ENCODE measurements around the gene HOXD11. TPM values are rescaled to one million over a fixed set of nuclear protein-coding genes. Genes with fewer than 3 reads are reported as not detected.

HOXD11 gene
- total RNA-seq, 1 donor from 2014 or later: not detected

DNA sequence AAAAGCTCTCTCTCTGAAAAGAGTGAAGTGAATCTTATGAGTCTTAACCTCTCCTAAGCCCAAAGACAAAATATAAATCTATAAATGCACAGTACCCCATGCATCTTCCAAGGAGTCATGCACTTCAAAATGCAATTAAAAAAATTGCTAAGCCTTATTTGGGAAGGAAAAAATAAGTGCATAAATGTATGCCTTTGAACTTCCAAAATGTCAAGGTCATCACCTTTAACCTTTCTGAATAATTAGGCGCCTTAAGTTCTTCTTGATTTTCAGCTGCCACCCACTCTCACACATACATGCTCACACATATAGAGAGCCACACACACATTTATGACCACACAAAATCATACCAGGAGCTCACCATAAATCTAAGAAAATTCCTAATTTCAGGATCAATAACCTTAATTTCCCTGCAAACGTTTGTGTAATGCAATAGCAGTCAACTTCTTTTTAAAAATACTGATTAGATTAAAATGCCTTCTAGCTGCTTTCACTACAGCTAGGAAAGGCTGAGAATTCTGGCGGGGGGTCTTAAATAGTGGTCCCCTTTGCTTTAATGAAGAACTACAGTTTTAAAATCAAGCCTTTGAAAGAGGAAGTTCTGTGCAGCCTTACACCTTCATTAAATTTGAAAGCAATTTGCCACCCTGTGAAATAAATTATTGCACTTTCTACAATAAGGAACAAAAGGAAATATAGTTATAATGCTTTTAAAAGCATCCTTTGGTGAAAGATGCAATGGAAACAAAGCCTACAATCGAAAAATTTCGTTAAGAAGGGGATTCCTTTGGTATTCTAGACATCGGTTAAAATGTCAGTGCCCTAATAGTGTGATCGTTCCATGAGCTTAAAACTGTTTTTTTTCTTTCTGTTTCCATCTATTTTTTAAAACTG lies 3.6 kb downstream of the HOXD11 start:
- no peak for TF ChIP-seq CTCF (IDR thresholded peaks at IDR 0.05)
- no peaks in the 10 kb centered on the region for H3K9me3 Mint-ChIP-seq (ENCODE audit: low read depth)
- no peak for DNase-seq (ENCODE audit: low spot score)
- peaks cover 3% of the 10 kb centered on the region for H3K36me3 Mint-ChIP-seq (ENCODE audit: low read depth)
- peaks cover 81% of the 10 kb centered on the region for H3K27me3 Mint-ChIP-seq (ENCODE audit: low read depth)
- H3K4me3 Mint-ChIP-seq (ENCODE audit: unreplicated experiment): no peak overlapping the region
- peaks cover 22% of the 10 kb centered on the region for H3K4me1 Mint-ChIP-seq (ENCODE audit: low read depth)
- H3K27ac Mint-ChIP-seq (ENCODE audit: unreplicated experiment): no peak overlapping the region

DNA sequence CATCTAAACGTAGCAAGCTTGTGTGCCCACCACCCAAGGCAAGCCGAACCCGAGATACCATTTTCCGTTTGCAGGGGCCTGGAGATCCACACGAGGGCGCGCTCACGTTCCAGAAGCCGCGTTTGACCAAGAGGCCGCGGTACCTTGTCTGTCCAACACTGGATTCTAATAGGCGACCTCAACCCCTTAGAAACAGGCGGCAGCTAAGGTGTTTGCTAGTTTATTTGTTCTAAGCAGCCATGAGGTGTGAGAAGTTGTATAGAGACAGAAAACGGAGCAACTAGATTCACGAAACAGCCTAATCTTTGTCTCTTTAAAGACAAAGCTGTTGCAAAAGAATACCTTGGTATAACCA lies 4.2 kb downstream of the HOXD11 start:
- peaks cover 1% of the 10 kb centered on the region for H3K36me3 Mint-ChIP-seq (ENCODE audit: low read depth)
- H3K4me3 Mint-ChIP-seq (ENCODE audit: unreplicated experiment): no peak overlapping the region
- H3K27me3 Mint-ChIP-seq (ENCODE audit: low read depth): peaks cover 80% of the 10 kb centered on the region
- no peak overlapping the region for H3K27ac Mint-ChIP-seq (ENCODE audit: unreplicated experiment)
- no peaks in the 10 kb centered on the region for H3K9me3 Mint-ChIP-seq (ENCODE audit: low read depth)
- peak; percentile 77 for TF ChIP-seq CTCF (IDR thresholded peaks at IDR 0.05)
- no peak for DNase-seq (ENCODE audit: low spot score)
- peaks cover 17% of the 10 kb centered on the region for H3K4me1 Mint-ChIP-seq (ENCODE audit: low read depth)

DNA sequence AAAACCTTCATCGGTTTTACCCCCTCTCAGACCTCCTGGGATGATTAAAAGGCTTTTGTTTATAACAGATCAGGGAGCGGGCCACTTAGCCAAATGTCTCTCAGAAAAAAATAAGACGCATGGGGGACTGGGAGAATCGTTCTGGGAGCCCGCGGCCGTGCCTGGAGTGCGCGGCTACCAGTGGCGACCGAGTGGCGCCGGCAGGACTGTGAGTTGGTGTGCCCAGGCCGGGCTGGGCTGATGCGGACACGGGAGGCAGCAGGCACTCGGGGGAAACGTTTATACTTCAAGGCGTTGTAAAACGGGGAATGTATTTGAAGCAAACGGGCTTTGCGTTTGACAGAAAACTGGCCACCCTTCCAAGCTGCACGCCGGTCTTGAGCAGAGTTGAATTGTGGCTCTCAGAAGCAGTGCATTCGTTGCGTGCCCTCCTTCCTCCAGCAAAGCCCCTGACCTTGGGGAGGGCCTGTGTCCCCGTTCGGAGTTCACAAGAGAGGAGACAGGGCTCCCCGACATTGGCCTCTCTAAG lies 4.8 kb downstream of the HOXD11 start:
- H3K27ac Mint-ChIP-seq (ENCODE audit: unreplicated experiment): no peak overlapping the region
- no peaks in the 10 kb centered on the region for H3K36me3 Mint-ChIP-seq (ENCODE audit: low read depth)
- peaks cover 3% of the 10 kb centered on the region for H3K9me3 Mint-ChIP-seq (ENCODE audit: low read depth)
- peaks cover 84% of the 10 kb centered on the region for H3K27me3 Mint-ChIP-seq (ENCODE audit: low read depth)
- H3K4me3 Mint-ChIP-seq (ENCODE audit: unreplicated experiment): no peak overlapping the region
- peaks cover 14% of the 10 kb centered on the region for H3K4me1 Mint-ChIP-seq (ENCODE audit: low read depth)
- TF ChIP-seq CTCF (IDR thresholded peaks at IDR 0.05): no peak
- no peak for DNase-seq (ENCODE audit: low spot score)

- DNase-seq (ENCODE audit: low spot score): no peak
- peaks cover 85% of the 10 kb centered on the region for H3K27me3 Mint-ChIP-seq (ENCODE audit: low read depth)
These were observed 5.6 kb downstream of the HOXD11 start for GRCh38 chr2:176112375-176113302.

More at GRCh38 chr2:176112375-176113302, 5.6 kb downstream of the HOXD11 start:
- no peak for TF ChIP-seq CTCF (IDR thresholded peaks at IDR 0.05)
- peaks cover 3% of the 10 kb centered on the region for H3K9me3 Mint-ChIP-seq (ENCODE audit: low read depth)
- no peak overlapping the region for H3K4me3 Mint-ChIP-seq (ENCODE audit: unreplicated experiment)
- peaks cover 10% of the 10 kb centered on the region for H3K4me1 Mint-ChIP-seq (ENCODE audit: low read depth)
- no peaks in the 10 kb centered on the region for H3K36me3 Mint-ChIP-seq (ENCODE audit: low read depth)
- no peak overlapping the region for H3K27ac Mint-ChIP-seq (ENCODE audit: unreplicated experiment)
